Activated T-helper 1 cell treated with anti-CD3 and anti-CD28 coated beads, Interleukin-12 subunit alpha, Interleukin-12 subunit beta, Interleukin-2, Interleukin-4 antibody, amounts not matched to agents 30 ng/mL and 10 ng/mL and 1 ng/mL, durations not matched to agents 14 hours and 24 hours and 36 hours (primary cell): Measurements from ENCODE around the gene ARMC12. TPM values are rescaled to one million over a fixed set of nuclear protein-coding genes. Genes with fewer than 3 reads are reported as not detected.

Experiments
- DNase-seq: peaks from one replicate; pipeline ENCODE4 v3.0.0; 2021; ENCODE audit warnings: low spot score
- H3K27ac Mint-ChIP-seq: one replicate; pipeline ENCODE4 v1.8.0; 2021; ENCODE audit warnings: mild to moderate bottlenecking, mixed read lengths
- H3K27me3 Mint-ChIP-seq: one replicate; pipeline ENCODE4 v1.8.0; 2022; ENCODE audit warnings: mild to moderate bottlenecking, moderate library complexity, mixed read lengths; ENCODE audit not compliant: insufficient read depth
- H3K36me3 Mint-ChIP-seq: one replicate; pipeline ENCODE4 v1.8.0; 2021; ENCODE audit warnings: low read depth, mixed read lengths
- H3K4me1 Mint-ChIP-seq: one replicate; pipeline ENCODE4 v1.8.0; 2021; ENCODE audit warnings: low read depth, mixed read lengths
- H3K4me3 Mint-ChIP-seq: one replicate; pipeline ENCODE4 v1.8.0; 2021; ENCODE audit warnings: mild to moderate bottlenecking, moderate library complexity, mixed read lengths
- H3K9me3 Mint-ChIP-seq: one replicate; pipeline ENCODE4 v1.8.0; 2021; ENCODE audit warnings: mixed read lengths
- intact Hi-C: fragments of 100-400 bp; cut with micrococcal nuclease; formaldehyde crosslinking; loops from one replicate; pipeline ENCODE4 v1.15.1; 2024
- total RNA-seq: library from RNA; stranded (reverse); gene quantifications from 2 replicates; pipeline ENCODE4 v1.2.3, GENCODE V29; 2022

ARMC12 gene
- total RNA-seq, 1 donor from 2014 or later, result 0.41 TPM

DNA sequence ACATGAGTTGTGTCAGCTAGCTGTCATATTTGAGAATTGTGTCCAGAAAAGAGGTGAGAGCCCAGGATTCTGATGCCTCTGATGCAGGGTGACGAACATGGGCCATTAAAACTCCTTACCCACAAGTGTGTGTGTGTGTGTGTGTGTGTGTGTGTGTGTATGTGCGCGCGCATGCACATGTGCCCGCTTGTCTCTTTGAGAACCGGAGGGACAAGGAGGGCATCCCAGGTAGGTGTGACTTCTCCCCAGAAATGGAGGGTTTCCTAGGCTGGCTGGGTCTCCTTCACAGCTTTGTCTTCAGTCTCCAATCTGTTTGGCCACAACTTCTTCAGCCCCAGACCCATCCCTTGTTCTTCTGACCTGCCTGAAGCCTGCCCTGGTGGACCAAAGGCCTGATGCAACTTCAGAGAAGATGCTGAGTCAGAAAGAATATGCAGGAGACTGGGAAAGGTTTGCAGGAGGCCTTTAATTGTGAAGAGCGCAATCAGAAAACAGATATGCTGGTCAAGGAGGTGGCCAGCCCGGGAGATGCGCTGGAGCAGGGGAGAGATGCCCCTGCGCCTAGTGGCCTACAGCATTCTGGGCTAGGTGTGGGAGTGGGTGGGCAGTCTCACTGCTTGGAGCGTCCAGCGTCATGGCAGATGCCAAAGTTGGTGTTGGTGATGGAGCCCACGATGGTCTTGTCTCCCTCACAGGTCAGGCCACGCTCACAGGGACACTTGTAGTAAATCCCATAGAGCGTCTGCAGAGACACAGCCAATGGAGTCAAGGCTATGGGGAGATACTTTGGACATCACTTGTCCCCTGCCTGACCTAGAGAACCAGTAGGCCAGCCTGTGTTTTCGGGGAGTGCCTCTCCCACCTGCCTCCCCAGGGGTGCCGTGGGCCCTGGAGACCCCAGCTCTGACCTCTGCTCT is 58.0 kb downstream of the ARMC12 start:
- Mint-ChIP-seq H3K27me3 (peaks cover 7% of the 10 kb centered on the region), H3K36me3 (no peaks in the 10 kb centered on the region), H3K27ac (no peak overlapping the region), H3K4me1 (no peaks in the 10 kb centered on the region), H3K4me3 (no peak overlapping the region), H3K9me3 (no peaks in the 10 kb centered on the region)
- intact Hi-C loops, result no loop called here
- no peak for DNase-seq

DNA sequence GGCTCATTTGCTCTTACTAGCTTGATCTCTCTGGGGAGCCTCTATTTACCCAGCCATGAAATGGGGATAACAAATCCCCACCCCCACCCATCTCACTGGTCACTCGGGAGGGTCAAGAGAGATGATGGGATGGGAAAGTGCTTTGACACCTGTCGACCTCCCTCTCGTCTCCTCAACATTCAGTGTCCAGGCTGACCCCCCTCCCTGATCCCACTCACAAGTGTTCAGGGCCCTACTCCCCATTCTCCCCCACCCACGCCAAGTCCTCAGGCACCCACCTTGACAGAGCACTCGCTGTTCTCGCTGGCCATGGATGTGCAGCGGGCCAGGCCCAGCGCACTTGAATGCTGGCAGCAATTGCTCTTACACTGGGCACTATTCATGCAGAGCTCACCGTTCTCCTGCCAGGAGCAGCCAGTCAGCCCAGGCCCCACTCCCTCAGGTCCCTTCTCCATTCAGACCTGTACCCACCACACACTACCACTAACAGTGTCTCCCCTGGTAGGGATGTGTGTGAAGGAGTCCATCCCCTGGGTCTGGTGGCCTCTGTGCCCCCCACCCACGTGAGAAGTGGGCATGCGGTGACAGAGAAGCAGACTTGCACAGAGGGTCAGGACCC is 58.7 kb downstream of the ARMC12 start:
- intact Hi-C loops, result no loop called here
- Mint-ChIP-seq H3K27me3 (peaks cover 7% of the 10 kb centered on the region), H3K27ac (no peak overlapping the region), H3K4me3 (no peak overlapping the region), H3K4me1 (no peaks in the 10 kb centered on the region), H3K36me3 (no peaks in the 10 kb centered on the region), H3K9me3 (no peaks in the 10 kb centered on the region)
- no peak for DNase-seq

DNA sequence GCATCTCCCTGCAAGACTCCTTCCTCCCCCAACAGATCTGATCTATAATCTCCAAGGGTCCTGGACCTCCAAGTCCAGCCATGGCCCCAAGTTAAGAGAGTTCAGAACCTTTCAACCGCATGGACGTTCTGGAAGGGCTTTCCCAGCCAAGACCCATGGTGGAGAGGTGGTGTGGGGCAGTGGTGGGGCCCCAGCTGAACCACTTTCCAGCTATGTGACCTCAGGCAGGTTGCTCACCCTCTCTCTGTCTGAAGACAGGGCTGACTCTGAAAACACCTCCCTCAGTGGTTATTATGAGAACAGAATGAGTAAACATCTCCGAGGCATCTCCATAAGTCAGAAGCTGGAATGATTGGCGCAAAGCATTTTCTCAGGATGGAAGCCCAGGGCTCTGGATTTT is 59.4 kb downstream of the ARMC12 start:
- H3K4me1 Mint-ChIP-seq, result no peaks in the 10 kb centered on the region
- no peaks in the 10 kb centered on the region for H3K36me3 Mint-ChIP-seq
- intact Hi-C loops, result no loop called here
- no peak for DNase-seq
- peaks cover 7% of the 10 kb centered on the region for H3K27me3 Mint-ChIP-seq
- no peak overlapping the region for H3K4me3 Mint-ChIP-seq
- H3K27ac Mint-ChIP-seq, result no peak overlapping the region
- no peaks in the 10 kb centered on the region for H3K9me3 Mint-ChIP-seq

DNA sequence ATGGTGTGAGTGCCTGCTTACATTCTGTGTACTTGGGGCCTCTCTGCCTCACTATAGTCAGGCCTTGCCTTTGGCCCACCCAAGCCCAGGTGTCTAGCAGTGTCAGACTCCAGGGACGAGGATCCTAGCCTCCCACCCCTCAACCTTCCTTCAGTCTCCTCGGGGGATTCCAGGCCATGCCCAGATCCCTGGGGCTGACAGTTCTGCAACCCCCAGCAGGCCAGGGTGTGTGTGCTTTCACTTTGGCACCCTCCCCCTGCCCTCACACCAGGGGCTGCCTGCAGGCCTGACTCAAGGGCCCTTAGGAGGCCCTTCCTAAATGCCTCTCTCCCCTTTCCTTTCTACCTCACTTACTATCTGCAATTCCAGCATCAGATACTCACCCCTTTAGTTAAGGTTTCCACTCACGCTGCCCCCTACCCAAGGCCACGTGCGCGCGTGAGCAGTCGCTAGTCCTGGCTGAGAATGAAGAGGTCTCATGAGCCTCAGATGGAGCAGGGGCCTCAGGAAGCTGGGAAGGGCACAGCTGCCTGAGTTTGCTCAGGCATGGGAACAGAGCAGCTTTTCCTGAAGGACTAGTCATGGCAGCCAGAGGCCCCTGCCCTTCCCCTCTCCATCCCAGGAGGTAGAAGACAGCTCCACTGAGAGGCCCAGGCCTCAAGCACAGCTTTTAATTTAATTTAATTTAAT is 61.1 kb downstream of the ARMC12 start:
- H3K4me1 Mint-ChIP-seq, result no peaks in the 10 kb centered on the region
- H3K27me3 Mint-ChIP-seq, result peaks cover 7% of the 10 kb centered on the region
- intact Hi-C loops, result no loop called here
- no peaks in the 10 kb centered on the region for H3K9me3 Mint-ChIP-seq
- DNase-seq, result no peak
- no peak overlapping the region for H3K4me3 Mint-ChIP-seq
- H3K36me3 Mint-ChIP-seq, result no peaks in the 10 kb centered on the region
- H3K27ac Mint-ChIP-seq, result no peak overlapping the region

Other genes with a start within 250 kb of the ARMC12 start
- gene TEAD3, start 240.0 kb upstream of the ARMC12 start, total RNA-seq, result 1.5 and 2.0 TPM in 2 replicates
- not detected in 2 replicates for gene TULP1, start 224.1 kb upstream of the ARMC12 start, total RNA-seq
- 60.9 and 62.4 TPM in 2 replicates for gene FKBP5, start 48.1 kb upstream of the ARMC12 start, total RNA-seq
- gene CLPSL2, start 39.6 kb downstream of the ARMC12 start, total RNA-seq, result not detected in 2 replicates
- gene CLPSL1, start 44.0 kb downstream of the ARMC12 start, total RNA-seq, result not detected in 2 replicates
- not detected in 2 replicates for gene CLPS, start 60.3 kb downstream of the ARMC12 start, total RNA-seq
- gene LHFPL5, start 68.3 kb downstream of the ARMC12 start, total RNA-seq, result not detected in 2 replicates
- gene SRPK1, start 184.1 kb downstream of the ARMC12 start, total RNA-seq, result 149 and 182 TPM in 2 replicates